Measurements from ENCODE around the gene VRTN.

- TF ChIP-seq, protein P1, sequence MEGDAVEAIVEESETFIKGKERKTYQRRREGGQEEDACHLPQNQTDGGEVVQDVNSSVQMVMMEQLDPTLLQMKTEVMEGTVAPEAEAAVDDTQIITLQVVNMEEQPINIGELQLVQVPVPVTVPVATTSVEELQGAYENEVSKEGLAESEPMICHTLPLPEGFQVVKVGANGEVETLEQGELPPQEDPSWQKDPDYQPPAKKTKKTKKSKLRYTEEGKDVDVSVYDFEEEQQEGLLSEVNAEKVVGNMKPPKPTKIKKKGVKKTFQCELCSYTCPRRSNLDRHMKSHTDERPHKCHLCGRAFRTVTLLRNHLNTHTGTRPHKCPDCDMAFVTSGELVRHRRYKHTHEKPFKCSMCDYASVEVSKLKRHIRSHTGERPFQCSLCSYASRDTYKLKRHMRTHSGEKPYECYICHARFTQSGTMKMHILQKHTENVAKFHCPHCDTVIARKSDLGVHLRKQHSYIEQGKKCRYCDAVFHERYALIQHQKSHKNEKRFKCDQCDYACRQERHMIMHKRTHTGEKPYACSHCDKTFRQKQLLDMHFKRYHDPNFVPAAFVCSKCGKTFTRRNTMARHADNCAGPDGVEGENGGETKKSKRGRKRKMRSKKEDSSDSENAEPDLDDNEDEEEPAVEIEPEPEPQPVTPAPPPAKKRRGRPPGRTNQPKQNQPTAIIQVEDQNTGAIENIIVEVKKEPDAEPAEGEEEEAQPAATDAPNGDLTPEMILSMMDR (conservative IDR thresholded peaks at IDR 0.05 in 1 of 2, IDR thresholded peaks at IDR 0.05 in 1 of 2; ENCODE audit: low read depth in 1 of 2, low read length in 2 of 2): no peak
- no peak for TF ChIP-seq EZH2 (IDR thresholded peaks at IDR 0.05; ENCODE audit: low read length, missing control alignments)
These were observed 10.0 kb downstream of the VRTN start for GRCh38 chr14:74358176-74358829.
